Measurements from ENCODE around the gene FSTL4. TPM values are rescaled to one million over a fixed set of nuclear protein-coding genes. Genes with fewer than 3 reads are reported as not detected.

FSTL4 gene
- total RNA-seq (2014; rRNA removed; shearing (Covaris generic); ENCODE audit: low replicate concordance) = not detected in 2 replicates

DNA sequence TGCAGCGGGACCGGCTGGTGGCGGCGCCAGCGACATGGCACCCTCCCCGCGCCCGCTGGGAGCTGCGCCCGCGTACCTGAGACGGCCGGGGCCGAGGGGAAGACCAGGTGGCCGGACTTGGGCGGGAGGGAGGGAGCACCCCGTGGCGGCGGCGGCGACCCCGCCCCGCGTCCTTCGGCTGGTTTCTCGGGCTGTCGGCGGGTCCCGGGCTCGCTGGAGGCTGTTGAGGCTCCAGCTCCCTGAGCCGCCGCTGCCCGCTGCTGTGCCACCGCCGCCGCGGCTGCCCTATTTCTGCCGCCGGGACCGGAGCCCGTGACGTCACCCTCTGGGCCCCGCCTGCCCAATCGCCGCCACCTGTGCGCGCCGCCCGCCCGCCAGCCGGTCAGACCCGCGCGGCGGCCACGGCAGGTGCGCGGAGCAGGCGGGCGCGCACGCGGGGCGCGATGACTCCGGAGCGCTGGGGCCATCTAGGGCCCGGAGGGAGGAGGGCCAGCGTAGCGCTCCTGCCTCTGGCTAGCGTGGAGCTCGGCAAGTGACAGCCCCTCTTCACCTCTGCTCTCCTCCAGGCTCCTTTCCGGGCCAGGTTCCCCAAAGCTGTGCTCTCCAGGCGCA lies at the start of gene FSTL4:
TSS of gene FSTL4 (minus strand) at position 293 of the 612 bp plus-strand sequence.
- no peak for DNase-seq
- Histone ChIP-seq H3K27ac (ENCODE audit: low read length) (no peak within 1 kb of the TSS), H3K36me3 (ENCODE audit: insufficient read depth, low read length) (no peaks in the 10 kb centered on the region), H3K27me3 (ENCODE audit: low read length) (no peaks in the 10 kb centered on the region), H3K4me3 (ENCODE audit: low read length) (no peak within 1 kb of the TSS), H4K20me1 (ENCODE audit: insufficient read depth, low read depth, low read length) (no peaks in the 10 kb centered on the region), H3K79me2 (ENCODE audit: low read length) (no peaks in the 10 kb centered on the region), H3K4me2 (ENCODE audit: low read depth, low read length, poor library complexity, severe bottlenecking) (no peak within 1 kb of the TSS), H2AFZ (ENCODE audit: low read length) (no peak within 1 kb of the TSS), H3K9me3 (ENCODE audit: low read length) (no peaks in the 10 kb centered on the region), H3K9me2 (replicated peaks; ENCODE audit: insufficient read depth, low read length) (no peaks in the 10 kb centered on the region), H3K4me1 (ENCODE audit: low read length) (no peaks in the 10 kb centered on the region), H3K9ac (ENCODE audit: low read length) (no peak within 1 kb of the TSS)

DNA sequence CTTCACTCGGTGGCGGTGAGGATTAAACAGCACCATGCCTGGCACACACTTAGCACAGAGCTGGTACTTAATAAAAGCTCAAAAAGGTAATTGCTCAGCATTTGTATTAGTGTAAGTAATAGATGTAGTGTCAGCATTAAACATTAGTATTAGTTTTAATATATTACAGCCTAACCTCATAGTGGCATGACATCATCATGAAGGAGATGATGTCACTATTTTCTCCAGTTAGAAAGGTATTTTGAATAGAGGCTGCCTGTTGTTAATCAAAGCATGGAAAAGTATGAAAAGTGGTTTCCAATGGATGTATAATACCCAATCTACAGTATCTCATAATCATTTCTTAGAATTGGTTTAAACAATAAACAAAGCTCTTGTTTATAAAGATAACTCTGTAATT lies 49.0 kb upstream of the FSTL4 start:
- Histone ChIP-seq H3K79me2 (ENCODE audit: low read length) (no peaks in the 10 kb centered on the region), H3K36me3 (ENCODE audit: insufficient read depth, low read length) (no peaks in the 10 kb centered on the region), H2AFZ (ENCODE audit: low read length) (no peak overlapping the region), H3K9ac (ENCODE audit: low read length) (no peak overlapping the region), H3K4me1 (ENCODE audit: low read length) (peaks cover 23% of the 10 kb centered on the region), H3K27me3 (ENCODE audit: low read length) (no peaks in the 10 kb centered on the region), H3K9me3 (ENCODE audit: low read length) (no peaks in the 10 kb centered on the region), H3K4me3 (ENCODE audit: low read length) (no peak overlapping the region), H3K27ac (ENCODE audit: low read length) (no peak overlapping the region), H3K9me2 (replicated peaks; ENCODE audit: insufficient read depth, low read length) (no peaks in the 10 kb centered on the region), H3K4me2 (ENCODE audit: low read depth, low read length, poor library complexity, severe bottlenecking) (no peak overlapping the region), H4K20me1 (ENCODE audit: insufficient read depth, low read depth, low read length) (no peaks in the 10 kb centered on the region)
- DNase-seq = no peak

DNA sequence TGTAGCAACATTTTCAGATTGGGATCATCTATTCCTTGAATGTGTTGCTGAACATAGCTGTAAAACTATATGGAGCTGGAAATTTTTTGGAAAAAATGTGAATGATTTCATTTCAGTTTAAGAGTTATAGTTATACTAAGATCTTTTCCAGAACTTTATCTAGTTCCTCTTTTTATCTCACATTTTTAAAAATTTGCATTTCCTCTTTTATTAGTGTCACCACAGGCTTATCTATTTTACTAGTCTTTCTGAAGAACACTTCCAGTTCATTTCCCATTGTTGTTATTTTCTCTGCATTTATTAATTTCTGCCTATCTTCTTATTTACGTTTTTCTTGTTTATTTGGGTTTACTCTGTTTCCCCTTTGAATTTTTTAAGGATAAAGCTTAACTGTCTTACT lies 46.0 kb upstream of the FSTL4 start:
- Histone ChIP-seq H3K79me2 (ENCODE audit: low read length) (no peaks in the 10 kb centered on the region), H4K20me1 (ENCODE audit: insufficient read depth, low read depth, low read length) (no peaks in the 10 kb centered on the region), H2AFZ (ENCODE audit: low read length) (peak overlapping the region; percentile 13; the same call in 1 of the 2 replicates), H3K9ac (ENCODE audit: low read length) (no peak overlapping the region), H3K27ac (ENCODE audit: low read length) (no peak overlapping the region), H3K9me2 (replicated peaks; ENCODE audit: insufficient read depth, low read length) (no peaks in the 10 kb centered on the region), H3K36me3 (ENCODE audit: insufficient read depth, low read length) (no peaks in the 10 kb centered on the region), H3K9me3 (ENCODE audit: low read length) (no peaks in the 10 kb centered on the region), H3K27me3 (ENCODE audit: low read length) (no peaks in the 10 kb centered on the region), H3K4me2 (ENCODE audit: low read depth, low read length, poor library complexity, severe bottlenecking) (peak overlapping the region; percentile 50), H3K4me1 (ENCODE audit: low read length) (peaks cover 40% of the 10 kb centered on the region), H3K4me3 (ENCODE audit: low read length) (peak overlapping the region; percentile 19; the same call in 1 of the 2 replicates)
- DNase-seq = peak; percentile 59

DNA sequence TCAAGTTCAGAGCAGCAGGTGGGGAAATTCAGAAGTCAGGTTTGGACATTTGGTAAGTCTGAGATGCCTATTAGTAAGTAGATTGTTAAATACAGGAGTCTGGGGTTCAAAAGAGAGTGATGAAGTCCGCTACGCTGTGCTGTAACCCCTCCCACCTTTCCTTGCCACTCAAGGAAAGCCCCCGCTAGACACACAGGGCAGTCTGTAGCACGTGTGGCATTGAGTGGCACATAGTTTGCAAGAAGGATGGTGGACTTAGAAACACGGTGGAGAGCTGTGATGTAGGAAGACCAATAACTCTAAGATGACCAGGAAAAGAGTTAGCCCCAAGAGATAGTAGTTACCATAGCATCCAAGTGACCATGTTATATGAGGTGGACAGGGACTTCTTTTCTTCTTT lies 44.7 kb upstream of the FSTL4 start:
- no peak overlapping the region for H3K4me3 ChIP-seq (ENCODE audit: low read length)
- H3K4me2 ChIP-seq (ENCODE audit: low read depth, low read length, poor library complexity, severe bottlenecking) = no peak overlapping the region
- H3K36me3 ChIP-seq (ENCODE audit: insufficient read depth, low read length) = no peaks in the 10 kb centered on the region
- no peaks in the 10 kb centered on the region for H3K9me2 ChIP-seq (replicated peaks; ENCODE audit: insufficient read depth, low read length)
- DNase-seq = no peak
- H3K9ac ChIP-seq (ENCODE audit: low read length) = no peak overlapping the region
- H3K27me3 ChIP-seq (ENCODE audit: low read length) = no peaks in the 10 kb centered on the region
- no peaks in the 10 kb centered on the region for H3K79me2 ChIP-seq (ENCODE audit: low read length)
- H3K4me1 ChIP-seq (ENCODE audit: low read length) = peaks cover 49% of the 10 kb centered on the region
- no peaks in the 10 kb centered on the region for H4K20me1 ChIP-seq (ENCODE audit: insufficient read depth, low read depth, low read length)
- no peak overlapping the region for H3K27ac ChIP-seq (ENCODE audit: low read length)
- no peaks in the 10 kb centered on the region for H3K9me3 ChIP-seq (ENCODE audit: low read length)
- H2AFZ ChIP-seq (ENCODE audit: low read length) = no peak overlapping the region

DNA sequence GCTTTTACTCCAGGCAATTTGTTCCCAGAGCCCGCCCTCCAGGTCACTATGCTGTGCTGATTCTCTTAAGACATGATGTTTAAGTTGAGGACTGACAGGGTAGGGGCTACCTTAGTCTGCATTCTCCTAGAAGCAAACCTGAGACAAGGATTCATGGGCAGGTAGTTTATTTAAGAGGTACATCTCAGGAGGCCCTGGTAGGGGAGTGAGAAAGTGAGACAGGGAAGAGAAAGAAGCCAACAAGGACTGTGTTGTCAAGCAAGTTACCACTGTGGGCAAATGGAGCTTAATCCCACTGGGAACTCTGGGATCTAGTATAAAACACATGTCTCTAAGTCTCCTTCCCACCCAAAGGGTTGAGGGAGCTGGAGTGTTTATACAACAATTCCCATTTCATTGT lies 43.6 kb upstream of the FSTL4 start:
- no peak overlapping the region for H3K4me3 ChIP-seq (ENCODE audit: low read length)
- H3K4me1 ChIP-seq (ENCODE audit: low read length) = peaks cover 49% of the 10 kb centered on the region
- no peaks in the 10 kb centered on the region for H3K27me3 ChIP-seq (ENCODE audit: low read length)
- no peak for DNase-seq
- H3K4me2 ChIP-seq (ENCODE audit: low read depth, low read length, poor library complexity, severe bottlenecking) = no peak overlapping the region
- no peaks in the 10 kb centered on the region for H3K79me2 ChIP-seq (ENCODE audit: low read length)
- no peak overlapping the region for H2AFZ ChIP-seq (ENCODE audit: low read length)
- H3K27ac ChIP-seq (ENCODE audit: low read length) = no peak overlapping the region
- H3K9me2 ChIP-seq (replicated peaks; ENCODE audit: insufficient read depth, low read length) = no peaks in the 10 kb centered on the region
- no peaks in the 10 kb centered on the region for H3K36me3 ChIP-seq (ENCODE audit: insufficient read depth, low read length)
- H3K9me3 ChIP-seq (ENCODE audit: low read length) = no peaks in the 10 kb centered on the region
- no peaks in the 10 kb centered on the region for H4K20me1 ChIP-seq (ENCODE audit: insufficient read depth, low read depth, low read length)
- no peak overlapping the region for H3K9ac ChIP-seq (ENCODE audit: low read length)

DNA sequence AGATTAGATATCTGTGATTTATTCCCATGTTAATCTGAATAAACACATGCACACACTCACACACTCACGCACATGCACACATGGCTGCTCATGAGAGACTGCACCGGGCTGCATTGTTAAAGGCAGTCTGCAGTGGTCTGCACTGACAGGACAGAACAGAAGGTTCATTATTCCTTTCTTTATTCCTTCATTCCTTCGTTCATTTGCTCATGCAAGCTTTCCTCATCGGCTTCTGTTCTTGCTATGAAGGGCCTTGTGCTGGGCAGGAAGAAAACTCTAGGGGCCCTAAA lies 41.4 kb upstream of the FSTL4 start:
- no peaks in the 10 kb centered on the region for H3K9me2 ChIP-seq (replicated peaks; ENCODE audit: insufficient read depth, low read length)
- H3K4me1 ChIP-seq (ENCODE audit: low read length) = peaks cover 43% of the 10 kb centered on the region
- H3K4me2 ChIP-seq (ENCODE audit: low read depth, low read length, poor library complexity, severe bottlenecking) = peak overlapping the region; percentile 44
- H3K79me2 ChIP-seq (ENCODE audit: low read length) = no peaks in the 10 kb centered on the region
- H2AFZ ChIP-seq (ENCODE audit: low read length) = peak overlapping the region; percentile 11; the same call in 1 of the 2 replicates
- DNase-seq = no peak
- no peaks in the 10 kb centered on the region for H3K27me3 ChIP-seq (ENCODE audit: low read length)
- H4K20me1 ChIP-seq (ENCODE audit: insufficient read depth, low read depth, low read length) = no peaks in the 10 kb centered on the region
- H3K9ac ChIP-seq (ENCODE audit: low read length) = no peak overlapping the region
- H3K9me3 ChIP-seq (ENCODE audit: low read length) = no peaks in the 10 kb centered on the region
- no peak overlapping the region for H3K27ac ChIP-seq (ENCODE audit: low read length)
- H3K36me3 ChIP-seq (ENCODE audit: insufficient read depth, low read length) = no peaks in the 10 kb centered on the region
- no peak overlapping the region for H3K4me3 ChIP-seq (ENCODE audit: low read length)

DNA sequence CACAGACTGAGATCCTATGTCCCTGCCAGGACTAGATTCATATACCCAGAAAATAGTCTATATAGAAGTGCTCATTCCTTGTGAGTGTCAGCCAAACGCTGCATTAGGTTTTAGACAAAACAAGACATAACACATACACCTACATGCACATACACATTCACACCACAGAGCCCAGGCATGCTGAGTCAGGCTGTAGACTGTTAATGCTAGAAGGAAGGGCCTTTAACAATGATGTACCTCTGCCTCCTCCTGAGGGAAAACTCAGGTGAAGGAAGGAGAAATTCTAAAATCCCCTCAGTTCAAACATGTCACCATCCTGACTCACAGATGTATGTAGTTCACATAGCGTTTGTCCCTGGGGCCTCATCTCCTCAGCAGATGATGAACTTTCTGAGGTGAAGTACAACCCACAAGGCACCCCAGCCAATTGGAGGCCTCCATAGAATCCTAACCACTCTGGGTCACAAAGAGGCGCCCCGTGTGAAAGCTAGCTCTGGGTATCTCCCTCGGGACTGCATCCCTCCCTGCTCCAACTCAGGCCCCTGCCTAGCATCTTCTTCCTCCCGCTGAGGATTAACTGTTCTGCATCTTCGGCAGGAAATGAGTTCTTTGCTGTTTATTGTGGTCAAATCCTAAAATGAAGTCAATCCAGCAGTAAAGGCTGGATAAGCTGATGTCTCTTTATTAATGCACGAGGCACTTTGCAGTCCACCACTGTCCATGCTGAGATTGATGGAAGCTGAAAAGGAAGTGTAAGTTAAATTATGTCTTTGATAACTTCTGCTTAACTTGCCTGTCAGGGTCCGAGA lies 40.8 kb upstream of the FSTL4 start:
- no peak for DNase-seq
- H3K27ac ChIP-seq (ENCODE audit: low read length) = no peak overlapping the region
- H4K20me1 ChIP-seq (ENCODE audit: insufficient read depth, low read depth, low read length) = no peaks in the 10 kb centered on the region

DNA sequence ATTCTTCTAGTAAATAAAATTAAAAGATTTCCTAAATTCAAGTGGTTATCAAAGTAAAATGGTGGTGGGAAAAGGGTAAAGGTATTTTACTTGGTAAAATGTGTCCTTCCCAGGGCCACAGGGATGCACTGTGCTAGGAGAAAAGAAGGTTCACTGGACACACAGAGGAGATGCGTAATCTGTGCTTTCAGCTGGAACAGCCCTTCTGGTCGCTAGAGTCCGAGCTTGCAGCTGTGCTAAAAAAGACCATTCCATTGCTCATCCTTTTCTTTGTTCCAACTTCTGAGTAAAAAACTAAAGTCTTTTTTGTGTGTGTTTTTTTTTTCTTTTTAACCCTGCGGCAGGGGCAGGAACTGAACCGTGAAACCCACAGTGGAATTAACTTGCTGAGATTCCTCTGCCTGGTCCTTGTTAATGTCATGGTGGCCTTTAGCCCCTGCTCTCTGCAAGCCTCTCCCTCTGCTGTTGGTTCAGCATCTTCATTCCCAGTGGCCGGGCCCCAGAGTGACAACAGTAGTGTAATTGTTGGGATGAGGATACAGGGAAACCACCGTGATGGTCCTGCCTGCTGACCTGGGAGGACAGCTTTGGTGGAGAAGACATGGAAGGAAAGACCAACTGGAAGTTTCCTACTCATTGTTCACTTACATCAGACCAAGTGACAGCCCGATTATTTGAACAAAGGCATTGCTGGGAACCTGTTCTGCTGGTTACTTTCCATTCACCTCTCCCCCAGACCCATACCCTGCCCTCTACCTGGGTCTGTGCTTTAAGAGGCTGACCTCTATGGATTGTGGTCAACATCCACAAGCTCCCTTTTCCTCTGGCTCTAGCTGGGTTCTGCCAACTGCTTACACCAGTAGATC lies 31.9 kb upstream of the FSTL4 start:
- H3K4me3 ChIP-seq (ENCODE audit: low read length) = no peak overlapping the region
- no peak overlapping the region for H3K9ac ChIP-seq (ENCODE audit: low read length)
- no peak overlapping the region for H2AFZ ChIP-seq (ENCODE audit: low read length)
- no peaks in the 10 kb centered on the region for H3K36me3 ChIP-seq (ENCODE audit: insufficient read depth, low read length)
- H3K4me2 ChIP-seq (ENCODE audit: low read depth, low read length, poor library complexity, severe bottlenecking) = no peak overlapping the region
- no peaks in the 10 kb centered on the region for H4K20me1 ChIP-seq (ENCODE audit: insufficient read depth, low read depth, low read length)
- H3K9me3 ChIP-seq (ENCODE audit: low read length) = no peaks in the 10 kb centered on the region
- no peak overlapping the region for H3K27ac ChIP-seq (ENCODE audit: low read length)
- DNase-seq = no peak
- no peaks in the 10 kb centered on the region for H3K27me3 ChIP-seq (ENCODE audit: low read length)
- no peaks in the 10 kb centered on the region for H3K9me2 ChIP-seq (replicated peaks; ENCODE audit: insufficient read depth, low read length)
- no peaks in the 10 kb centered on the region for H3K79me2 ChIP-seq (ENCODE audit: low read length)
- peaks cover 11% of the 10 kb centered on the region for H3K4me1 ChIP-seq (ENCODE audit: low read length)

More for the DNA sequence above, 40.8 kb upstream of the FSTL4 start:
- no peaks in the 10 kb centered on the region for H3K9me2 ChIP-seq (replicated peaks; ENCODE audit: insufficient read depth, low read length)
- H2AFZ ChIP-seq (ENCODE audit: low read length) = peak overlapping the region; percentile 11; the same call in 1 of the 2 replicates
- no peaks in the 10 kb centered on the region for H3K9me3 ChIP-seq (ENCODE audit: low read length)
- H3K4me3 ChIP-seq (ENCODE audit: low read length) = no peak overlapping the region
- H3K79me2 ChIP-seq (ENCODE audit: low read length) = no peaks in the 10 kb centered on the region
- H3K4me1 ChIP-seq (ENCODE audit: low read length) = peaks cover 37% of the 10 kb centered on the region
- H3K9ac ChIP-seq (ENCODE audit: low read length) = no peak overlapping the region
- no peaks in the 10 kb centered on the region for H3K36me3 ChIP-seq (ENCODE audit: insufficient read depth, low read length)
- H3K4me2 ChIP-seq (ENCODE audit: low read depth, low read length, poor library complexity, severe bottlenecking) = peak overlapping the region; percentile 44
- H3K27me3 ChIP-seq (ENCODE audit: low read length) = no peaks in the 10 kb centered on the region

Data from Karpas-422 (cell line).